H1 (cell line): ENCODE measurements around the gene PDE9A. TPM values are rescaled to one million over a fixed set of nuclear protein-coding genes. Genes with fewer than 3 reads are reported as not detected.

ENCODE experiments used
- ATF3 ChIP-seq: IDR thresholded peaks from 2 replicates; pipeline ENCODE4 v1.6.1; 2011; ENCODE audit warnings: low read depth, mild to moderate bottlenecking, low read length; ENCODE audit not compliant: insufficient read depth
- EZH2 ChIP-seq: fragments of 200-600 bp; sonication (generic); IDR thresholded peaks from 2 replicates; pipeline ENCODE4 v1.7.1; 2012; ENCODE audit warnings: low read depth, mild to moderate bottlenecking, moderate library complexity, low read length, inconsistent platforms; ENCODE audit not compliant: severe bottlenecking
- PHF8 ChIP-seq: fragments of 200-600 bp; sonication (generic); conservative IDR thresholded peaks from 2 replicates; pipeline ENCODE4 v1.7.1; 2012; ENCODE audit warnings: low read depth, mild to moderate bottlenecking, inconsistent platforms, low read length, moderate library complexity
- YY1 ChIP-seq: IDR thresholded peaks from 2 replicates; pipeline ENCODE4 v1.6.1; 2011; ENCODE audit warnings: low read depth, mild to moderate bottlenecking, low read length
- polyA plus RNA-seq, 7 experiments: library from polyadenylated mRNA; depleted of rRNA in 3 of 7; stranded (reverse) in 5 of 7; unstranded in 2 of 7; fragments of >200 nt in 5 of 7; fragments of 200-250 nt in 2 of 7; gene quantifications; 1 replicate in 5 of 7; 2 replicates in 1 of 7; 4 replicates in 1 of 7; pipeline versions ENCODE4 v1.2.1 to v1.2.3, GENCODE V29; 2011 to 2013; ENCODE audit warnings: missing spikeins in 2 of 7, mixed read lengths in 2 of 7
- total RNA-seq: library from RNA; stranded (reverse); fragmentation: NEBNext Ultra II Directional; extraction: Animal tissue kit (Norgen Biotek cat#: 25700); gene quantifications from 2 replicates; pipeline ENCODE4 v1.2.1, GENCODE V29; 2021

The PDE9A gene
- total and polyA plus RNA-seq, 2 of the 8 experiments (the other 6 are each of a cell fraction or from before 2014, with no cell fraction given): 39.2 to 45.9 TPM

GRCh38 chr21:42809577-42810475 is 156.4 kb downstream of the PDE9A start (continued):
- TF ChIP-seq ATF3 (no peak), YY1 (no peak), EZH2 (no peak), PHF8 (no peak)
